Progenitor cell of endocrine pancreas (in vitro differentiated cells): ENCODE measurements around the gene FLT3. TPM values are rescaled to one million over a fixed set of nuclear protein-coding genes. Genes with fewer than 3 reads are reported as not detected.

Experiments used
- DNase-seq: peaks from one replicate; pipeline ENCODE4 v3.0.0; 2021; ENCODE audit warnings: low spot score; ENCODE audit not compliant: unreplicated experiment
- H3K27ac Mint-ChIP-seq: 2 replicates; pipeline ENCODE4 v1.8.0; 2021; ENCODE audit warnings: mild to moderate bottlenecking, moderate library complexity, mixed read lengths
- H3K27me3 Mint-ChIP-seq: 2 replicates; pipeline ENCODE4 v1.8.0; 2021; ENCODE audit warnings: mixed read lengths
- H3K36me3 Mint-ChIP-seq: 2 replicates; pipeline ENCODE4 v1.8.0; 2022; ENCODE audit warnings: mixed read lengths; ENCODE audit not compliant: insufficient read depth
- H3K4me1 Mint-ChIP-seq: 2 replicates; pipeline ENCODE4 v1.8.0; 2021; ENCODE audit warnings: low read depth, mixed read lengths
- H3K4me3 Mint-ChIP-seq: 2 replicates; pipeline ENCODE4 v1.8.0; 2021; ENCODE audit warnings: low read depth, mild to moderate bottlenecking, moderate library complexity, mixed read lengths
- H3K9me3 Mint-ChIP-seq: 2 replicates; pipeline ENCODE4 v1.8.0; 2021; ENCODE audit warnings: low read depth, mixed read lengths
- CTCF ChIP-seq: fragments of 200-600 bp; sonication (generic); IDR thresholded peaks from one replicate; pipeline ENCODE4 v1.5.0; 2021; ENCODE audit warnings: antibody characterized with exemption, mild to moderate bottlenecking; ENCODE audit not compliant: unreplicated experiment
- total RNA-seq: library from RNA; stranded (reverse); gene quantifications from 2 replicates; pipeline ENCODE4 v1.2.1, GENCODE V29; 2021

The FLT3 gene
- total RNA-seq, 1 donor from 2014 or later = 0.17 TPM

GRCh38 chr13:28056970-28057712 is 43.2 kb downstream of the FLT3 start:
- H3K27ac Mint-ChIP-seq = no peak overlapping the region
- no peak for DNase-seq
- H3K4me3 Mint-ChIP-seq = no peak overlapping the region
- no peaks in the 10 kb centered on the region for H3K9me3 Mint-ChIP-seq
- TF ChIP-seq CTCF = no peak
- H3K4me1 Mint-ChIP-seq = peaks cover 9% of the 10 kb centered on the region
- no peaks in the 10 kb centered on the region for H3K27me3 Mint-ChIP-seq
- no peaks in the 10 kb centered on the region for H3K36me3 Mint-ChIP-seq

DNA sequence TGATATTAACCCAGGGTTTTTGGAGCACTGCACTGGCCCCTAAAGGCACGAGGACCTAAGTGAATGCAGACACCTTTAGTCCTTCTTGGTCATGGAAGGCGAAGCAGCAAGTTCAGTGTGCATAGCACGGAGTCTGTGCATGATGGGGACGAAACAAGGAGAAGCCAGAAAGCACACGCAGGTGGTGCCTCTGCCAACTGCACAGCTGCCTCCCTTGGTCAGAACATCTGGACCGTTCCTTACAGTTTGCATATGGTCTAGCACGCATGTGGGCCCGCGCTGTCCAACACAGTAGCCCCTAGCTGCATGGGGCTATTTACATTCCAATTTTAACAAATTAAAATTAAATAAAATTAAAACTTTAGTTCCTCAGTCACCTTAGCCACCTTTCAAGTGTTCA is 44.0 kb downstream of the FLT3 start:
- H3K9me3 Mint-ChIP-seq = no peaks in the 10 kb centered on the region

GRCh38 chr13:28055357-28055756 is 45.0 kb downstream of the FLT3 start:
- no peak for TF ChIP-seq CTCF
- Mint-ChIP-seq H3K4me3 (no peak overlapping the region), H3K27me3 (no peaks in the 10 kb centered on the region), H3K4me1 (peaks cover 11% of the 10 kb centered on the region), H3K27ac (no peak overlapping the region), H3K9me3 (no peaks in the 10 kb centered on the region), H3K36me3 (no peaks in the 10 kb centered on the region)
- DNase-seq = no peak

More for the DNA sequence above, 44.0 kb downstream of the FLT3 start:
- Mint-ChIP-seq H3K36me3 (no peaks in the 10 kb centered on the region), H3K27me3 (no peaks in the 10 kb centered on the region), H3K4me3 (no peak overlapping the region), H3K4me1 (peaks cover 9% of the 10 kb centered on the region), H3K27ac (no peak overlapping the region)
- no peak for DNase-seq
- TF ChIP-seq CTCF = no peak

DNA sequence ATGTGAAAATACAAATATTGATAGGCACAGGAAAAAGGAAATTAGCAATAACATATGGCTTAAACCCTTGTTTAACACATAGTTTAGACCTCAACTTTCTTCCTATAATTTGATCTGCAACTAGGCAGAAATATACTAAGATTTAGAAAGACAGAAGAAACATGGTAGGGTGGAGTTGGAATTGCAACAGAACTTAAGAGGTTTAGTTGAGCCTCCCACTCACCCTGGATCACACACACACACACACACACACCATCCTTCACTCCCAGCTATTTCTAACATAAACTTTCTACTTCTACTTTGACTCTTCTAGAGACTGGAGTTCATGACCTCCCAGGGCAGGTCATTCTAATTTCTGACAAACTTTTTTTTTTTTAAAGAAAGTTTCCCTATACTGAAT is 47.4 kb downstream of the FLT3 start:
- no peaks in the 10 kb centered on the region for H3K36me3 Mint-ChIP-seq
- H3K4me3 Mint-ChIP-seq = no peak overlapping the region
- no peak for TF ChIP-seq CTCF
- H3K27ac Mint-ChIP-seq = no peak overlapping the region
- no peaks in the 10 kb centered on the region for H3K9me3 Mint-ChIP-seq
- no peaks in the 10 kb centered on the region for H3K27me3 Mint-ChIP-seq
- peaks cover 19% of the 10 kb centered on the region for H3K4me1 Mint-ChIP-seq
- no peak for DNase-seq

GRCh38 chr13:28049880-28050875 is 50.2 kb downstream of the FLT3 start:
- DNase-seq = no peak
- TF ChIP-seq CTCF = no peak
- Mint-ChIP-seq H3K27ac (no peak overlapping the region), H3K27me3 (no peaks in the 10 kb centered on the region), H3K4me3 (no peak overlapping the region), H3K9me3 (no peaks in the 10 kb centered on the region), H3K36me3 (no peaks in the 10 kb centered on the region), H3K4me1 (peaks cover 17% of the 10 kb centered on the region)
